Kidney epithelial cell (primary cell): ENCODE data around the gene HIF1A. TPM values are rescaled to one million over a fixed set of nuclear protein-coding genes. Genes with fewer than 3 reads are reported as not detected.
A peak's percentile ranks its signal among the peaks of the same experiment; 100 is the strongest.

ENCODE experiments used
- DNase-seq: peaks from one replicate; pipeline ENCODE4 v3.0.0-alpha.2; 2010; ENCODE audit warnings: low read depth
- H3K27me3 ChIP-seq: 2 replicates; pipeline ENCODE4 v1.6.0; 2011; ENCODE audit warnings: low read length; ENCODE audit not compliant: control insufficient read depth, insufficient read depth
- H3K36me3 ChIP-seq: 2 replicates; pipeline ENCODE4 v1.5.1; 2011; ENCODE audit warnings: low read length; ENCODE audit not compliant: control insufficient read depth, insufficient read depth
- H3K4me3 ChIP-seq: 2 replicates; pipeline ENCODE4 v1.5.1; 2011; ENCODE audit warnings: low read depth, mild to moderate bottlenecking, control low read depth, low read length
- total RNA-seq: library from RNA; depleted of rRNA; stranded (reverse); fragments of >200 nt; gene quantifications from 2 replicates; pipeline ENCODE4 v1.2.3, GENCODE V29; 2015
- TF ChIP-seq, protein P1 (sequence below): IDR thresholded peaks from 2 replicates; pipeline ENCODE4 v1.5.1; 2011; ENCODE audit warnings: mild to moderate bottlenecking, moderate library complexity, low read length, control low read depth, inconsistent platforms; ENCODE audit not compliant: insufficient read depth, poor library complexity, severe bottlenecking

The HIF1A gene
- total RNA-seq, 1 donor from 2014 or later = 307 TPM

DNA sequence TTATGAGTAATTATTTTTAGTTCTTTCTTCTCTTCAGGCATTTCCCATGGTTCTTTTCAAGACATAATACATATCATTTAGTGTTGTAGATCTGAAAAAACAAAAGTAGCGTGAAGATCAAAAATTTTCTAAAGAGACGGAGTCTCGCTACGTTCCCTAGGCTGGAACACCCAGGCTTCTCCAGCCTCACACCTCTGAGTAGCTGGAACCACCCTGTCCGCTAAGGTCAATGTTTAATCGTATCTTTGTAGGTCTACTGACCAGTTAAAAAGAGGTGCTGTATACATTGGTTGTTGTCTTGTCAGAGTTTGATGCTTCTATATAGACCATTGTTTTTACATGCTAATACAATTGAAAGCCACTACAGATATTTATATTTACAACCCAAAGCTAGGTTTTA, 1.3 kb upstream of the HIF1A start:
- Histone ChIP-seq H3K27me3 (no peaks in the 10 kb centered on the region), H3K36me3 (no peaks in the 10 kb centered on the region), H3K4me3 (no peak overlapping the region)
- TF ChIP-seq, protein P1, sequence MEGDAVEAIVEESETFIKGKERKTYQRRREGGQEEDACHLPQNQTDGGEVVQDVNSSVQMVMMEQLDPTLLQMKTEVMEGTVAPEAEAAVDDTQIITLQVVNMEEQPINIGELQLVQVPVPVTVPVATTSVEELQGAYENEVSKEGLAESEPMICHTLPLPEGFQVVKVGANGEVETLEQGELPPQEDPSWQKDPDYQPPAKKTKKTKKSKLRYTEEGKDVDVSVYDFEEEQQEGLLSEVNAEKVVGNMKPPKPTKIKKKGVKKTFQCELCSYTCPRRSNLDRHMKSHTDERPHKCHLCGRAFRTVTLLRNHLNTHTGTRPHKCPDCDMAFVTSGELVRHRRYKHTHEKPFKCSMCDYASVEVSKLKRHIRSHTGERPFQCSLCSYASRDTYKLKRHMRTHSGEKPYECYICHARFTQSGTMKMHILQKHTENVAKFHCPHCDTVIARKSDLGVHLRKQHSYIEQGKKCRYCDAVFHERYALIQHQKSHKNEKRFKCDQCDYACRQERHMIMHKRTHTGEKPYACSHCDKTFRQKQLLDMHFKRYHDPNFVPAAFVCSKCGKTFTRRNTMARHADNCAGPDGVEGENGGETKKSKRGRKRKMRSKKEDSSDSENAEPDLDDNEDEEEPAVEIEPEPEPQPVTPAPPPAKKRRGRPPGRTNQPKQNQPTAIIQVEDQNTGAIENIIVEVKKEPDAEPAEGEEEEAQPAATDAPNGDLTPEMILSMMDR = no peak
- no peak for DNase-seq

DNA sequence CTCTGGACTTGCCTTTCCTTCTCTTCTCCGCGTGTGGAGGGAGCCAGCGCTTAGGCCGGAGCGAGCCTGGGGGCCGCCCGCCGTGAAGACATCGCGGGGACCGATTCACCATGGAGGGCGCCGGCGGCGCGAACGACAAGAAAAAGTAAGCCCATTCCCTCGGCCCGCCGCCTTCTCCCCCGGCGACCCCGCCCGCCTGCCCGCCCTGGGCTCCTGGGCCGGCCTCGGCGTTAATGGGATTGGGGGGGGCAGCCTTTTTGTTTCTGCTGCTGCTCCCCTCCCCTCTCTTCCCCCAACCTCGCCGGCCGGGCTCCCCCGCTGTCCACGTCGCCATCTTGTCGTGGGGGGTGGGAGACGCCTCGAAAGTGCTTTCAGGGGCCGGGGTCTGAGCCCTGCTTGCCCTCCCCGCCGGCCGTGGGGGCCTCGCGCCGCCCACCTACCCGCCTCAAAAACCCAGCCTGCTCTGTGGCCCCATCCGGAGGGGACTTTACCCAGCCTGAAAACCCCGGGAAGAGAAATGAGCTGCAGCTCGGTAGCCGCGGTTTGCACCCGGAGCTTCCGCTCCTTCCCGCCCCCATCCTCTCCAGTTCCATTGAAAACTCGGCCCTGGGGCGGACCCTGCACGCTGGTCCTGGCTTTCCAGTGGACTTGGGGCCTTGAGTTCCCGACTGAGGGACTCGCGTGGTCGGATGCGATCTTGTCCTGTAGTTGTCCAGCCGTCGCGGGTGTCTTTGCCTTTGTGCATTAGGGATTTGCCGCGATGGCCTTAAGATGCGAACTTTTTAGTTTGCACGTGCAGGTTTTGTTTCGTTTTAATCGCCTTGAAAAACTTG, 598 bp downstream of the HIF1A start:
- no peaks in the 10 kb centered on the region for H3K36me3 ChIP-seq
- no peak for DNase-seq
- H3K27me3 ChIP-seq = no peaks in the 10 kb centered on the region
- TF ChIP-seq, protein P1 = no peak
- H3K4me3 ChIP-seq = peak overlapping the region; percentile 98

DNA sequence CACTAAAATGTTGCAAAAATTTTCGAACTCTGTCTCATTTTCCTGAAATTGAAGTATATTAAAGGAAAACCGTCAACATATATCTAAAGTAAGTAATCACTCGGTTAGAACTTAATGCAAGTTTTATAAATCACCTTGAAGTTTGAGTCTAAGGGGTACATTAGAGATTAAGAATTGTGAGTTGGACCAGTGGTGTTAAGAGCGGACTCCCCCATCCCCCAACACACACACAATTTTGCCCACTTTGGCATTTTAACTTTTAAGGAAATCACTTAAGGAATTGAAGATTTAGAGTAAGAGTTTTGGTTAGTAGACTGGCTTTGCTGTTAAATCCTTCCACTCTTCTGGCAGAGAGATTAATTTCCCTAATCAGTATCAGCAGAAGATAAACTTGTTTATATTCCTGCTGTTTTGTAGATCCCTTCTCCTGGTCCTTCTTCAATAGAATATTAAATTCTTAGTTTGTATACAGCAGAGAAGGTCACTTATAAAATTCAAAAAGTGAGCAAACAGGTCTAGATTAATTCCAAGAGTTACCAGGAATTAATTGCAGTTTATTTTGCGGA, 1.5 kb downstream of the HIF1A start:
- Histone ChIP-seq H3K4me3 (peak overlapping the region; percentile 98), H3K27me3 (no peaks in the 10 kb centered on the region), H3K36me3 (no peaks in the 10 kb centered on the region)
- TF ChIP-seq, protein P1 = no peak
- no peak for DNase-seq

DNA sequence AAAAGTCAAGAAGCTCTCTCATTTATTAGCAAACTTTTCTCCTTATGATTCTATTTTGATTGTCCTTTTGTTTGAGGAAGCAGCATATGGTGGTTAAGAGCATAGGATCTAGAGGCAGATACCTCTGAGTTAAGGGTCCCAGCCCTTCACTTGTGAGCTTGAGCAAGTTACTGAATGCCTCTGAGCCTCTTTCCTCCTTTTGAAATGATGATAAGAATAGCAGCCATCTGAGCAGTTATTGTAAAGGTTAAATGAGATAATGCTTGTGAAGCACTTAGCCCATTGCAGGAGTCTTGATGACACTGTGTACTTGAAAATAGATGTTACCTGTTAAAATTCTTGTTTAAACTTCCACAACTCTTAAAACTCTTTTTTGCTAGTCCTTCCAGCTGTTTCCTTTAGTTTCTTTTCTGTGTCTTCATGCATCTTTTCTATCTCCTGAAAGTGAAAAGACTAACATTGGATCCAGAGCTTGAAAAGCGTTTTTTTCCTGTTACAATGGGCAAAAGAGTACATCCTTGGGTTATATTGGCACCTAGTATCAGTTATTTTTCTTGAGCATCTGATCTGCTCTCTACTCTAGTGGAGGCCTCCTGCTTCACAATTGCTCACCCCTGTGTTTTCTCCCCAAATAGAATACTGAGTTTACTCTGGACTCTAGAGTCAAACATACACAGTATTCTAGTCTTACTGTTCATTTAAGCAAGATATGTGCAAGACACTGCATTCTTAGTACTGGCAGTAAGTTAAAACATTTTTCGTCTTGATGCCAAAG, 3.1 kb downstream of the HIF1A start:
- Histone ChIP-seq H3K27me3 (no peaks in the 10 kb centered on the region), H3K4me3 (peak overlapping the region; percentile 98), H3K36me3 (no peaks in the 10 kb centered on the region)
- DNase-seq = no peak
- TF ChIP-seq, protein P1 = no peak

DNA sequence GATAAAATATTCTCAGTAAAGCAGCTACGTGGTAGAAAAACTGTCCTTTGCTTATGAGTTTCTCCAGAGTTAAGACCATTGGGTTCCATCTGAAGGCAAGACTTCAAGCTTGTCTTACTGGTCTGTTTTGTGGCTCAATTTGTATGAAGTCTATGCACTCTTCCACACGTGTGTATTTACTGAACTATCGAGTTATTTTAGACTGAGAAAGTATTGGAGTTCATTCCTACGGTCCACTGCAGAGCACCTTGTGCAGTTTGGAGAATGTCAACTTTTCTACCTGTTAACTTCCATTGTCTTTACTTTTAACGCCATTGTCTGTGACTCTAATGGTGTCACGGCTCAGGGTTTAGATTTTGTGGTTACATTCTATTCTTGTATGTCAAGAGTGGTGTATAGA, 3.7 kb downstream of the HIF1A start:
- no peak for DNase-seq
- TF ChIP-seq, protein P1 = no peak
- Histone ChIP-seq H3K4me3 (peak overlapping the region; percentile 98), H3K27me3 (no peaks in the 10 kb centered on the region), H3K36me3 (no peaks in the 10 kb centered on the region)
